ENCODE measurements around the gene NOL3. TPM values are rescaled to one million over a fixed set of nuclear protein-coding genes. Genes with fewer than 3 reads are reported as not detected.

Gene NOL3
- total RNA-seq, 1 experiment from 2014 or later = 8.5 TPM

- peak; percentile 47; the same call in 1 of the 2 replicates for TF ChIP-seq ZNF281 (CRISPR knock-in tag; IDR thresholded peaks at IDR 0.05)
- TF ChIP-seq ZMAT4 (CRISPR knock-in tag; IDR thresholded peaks at IDR 0.05) = no peak
- TF ChIP-seq PRRX2 (CRISPR knock-in tag; IDR thresholded peaks at IDR 0.05) = no peak
- TF ChIP-seq MXD4 (CRISPR knock-in tag; IDR thresholded peaks at IDR 0.05; ENCODE audit: borderline replicate concordance) = no peak
- no peak for TF ChIP-seq HMGXB4 (CRISPR knock-in tag; IDR thresholded peaks at IDR 0.05)
- TF ChIP-seq TP53 (CRISPR knock-in tag; IDR thresholded peaks at IDR 0.05) = no peak
- TF ChIP-seq ZNF423 (CRISPR knock-in tag; IDR thresholded peaks at IDR 0.05) = no peak
- no peak for TF ChIP-seq ATF6 (CRISPR knock-in tag; IDR thresholded peaks at IDR 0.05)
- no peak for TF ChIP-seq EMX1 (CRISPR knock-in tag; IDR thresholded peaks at IDR 0.05)
- TF ChIP-seq PRDM15 (CRISPR knock-in tag; IDR thresholded peaks at IDR 0.05) = peak; percentile 37; the same call in 1 of the 2 replicates
- no peak for TF ChIP-seq ELF4 (CRISPR knock-in tag; IDR thresholded peaks at IDR 0.05; ENCODE audit: low read depth)
- TF ChIP-seq SP1 (CRISPR knock-in tag; conservative IDR thresholded peaks at IDR 0.05) = 0 out of 2 replicates have a peak, but pooled peaks have one; percentile 26
- TF ChIP-seq FOXP1 (CRISPR knock-in tag; IDR thresholded peaks at IDR 0.05; ENCODE audit: borderline replicate concordance) = peak; percentile 73; the same call in 1 of the 2 replicates
- no peak for TF ChIP-seq ERG (CRISPR knock-in tag; IDR thresholded peaks at IDR 0.05)
- no peak for TF ChIP-seq OVOL2 (CRISPR knock-in tag; IDR thresholded peaks at IDR 0.05; ENCODE audit: borderline replicate concordance)
- TF ChIP-seq ARID4B (CRISPR knock-in tag; IDR thresholded peaks at IDR 0.05; ENCODE audit: borderline replicate concordance) = peak; percentile 86
- TF ChIP-seq ZNF317 (CRISPR knock-in tag; IDR thresholded peaks at IDR 0.05; ENCODE audit: borderline replicate concordance, low read depth) = no peak
- TF ChIP-seq ZNF416 (CRISPR knock-in tag; IDR thresholded peaks at IDR 0.05) = no peak
- TF ChIP-seq IRF2 (CRISPR knock-in tag; IDR thresholded peaks at IDR 0.05; ENCODE audit: borderline replicate concordance, low read depth) = no peak
- no peak for TF ChIP-seq GRHL2 (CRISPR knock-in tag; IDR thresholded peaks at IDR 0.05; ENCODE audit: insufficient replicate concordance, severe bottlenecking)
- TF ChIP-seq E2F5 (CRISPR knock-in tag; IDR thresholded peaks at IDR 0.05) = no peak
Measured at GRCh38 chr16:67154578-67155294, 15.6 kb upstream of the NOL3 start (continued).
